Measurements from ENCODE around the gene PAK3. TPM values are rescaled to one million over a fixed set of nuclear protein-coding genes. Genes with fewer than 3 reads are reported as not detected.

PAK3 gene
- total RNA-seq, 1 experiment from 2014 or later, result not detected

GRCh38 chrX:111260451-111260850 lies 164.5 kb downstream of the PAK3 start:
- DNase-seq (ENCODE audit: low read depth), result no peak

DNA sequence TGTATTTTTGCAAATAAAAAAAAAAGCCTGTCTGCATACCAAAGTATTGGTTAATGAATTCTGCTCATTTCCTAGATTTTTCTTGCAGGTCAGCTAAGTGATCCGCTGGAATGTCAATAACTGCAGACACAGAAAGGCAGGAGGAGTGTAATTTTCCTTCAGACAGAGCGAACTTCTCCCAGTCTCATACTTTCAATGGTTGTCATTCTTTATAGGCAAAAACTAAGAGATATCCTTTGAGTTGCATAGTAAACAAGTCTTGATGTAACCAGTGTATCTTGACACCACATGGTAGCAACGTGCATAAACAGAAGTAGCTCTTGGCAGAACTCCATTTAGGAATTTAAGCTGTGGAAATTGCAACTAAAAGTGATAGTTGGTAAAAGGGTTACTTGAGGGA lies 166.1 kb downstream of the PAK3 start:
- no peak for DNase-seq (ENCODE audit: low read depth)

- DNase-seq (ENCODE audit: low read depth), result no peak
Measured at GRCh38 chrX:111264385-111264784, 168.4 kb downstream of the PAK3 start.

DNA sequence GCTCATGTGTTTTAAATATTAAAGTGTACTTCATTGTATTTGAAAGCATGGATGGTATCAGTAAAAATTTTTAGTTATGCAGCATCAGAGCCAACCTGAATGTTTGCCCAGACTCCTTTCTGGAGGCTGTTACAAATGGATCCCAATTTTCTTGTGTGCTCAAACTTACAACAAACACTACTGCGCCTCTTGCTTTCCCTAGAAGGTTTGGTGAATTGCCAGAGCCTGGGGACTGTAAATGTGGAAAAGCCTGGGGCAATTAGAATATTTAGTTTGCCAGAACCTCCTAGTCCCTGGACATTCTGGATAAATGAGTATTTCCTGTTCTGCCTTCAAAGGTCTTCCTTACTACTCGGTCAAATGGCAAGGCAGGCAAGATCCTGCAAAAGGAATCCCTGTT lies 169.5 kb downstream of the PAK3 start:
- DNase-seq (ENCODE audit: low read depth), result no peak

- no peak for DNase-seq (ENCODE audit: low read depth)
Measured at GRCh38 chrX:111268506-111268905, 172.5 kb downstream of the PAK3 start.

GRCh38 chrX:111270339-111270738 lies 174.3 kb downstream of the PAK3 start, which contains the start of gene CAPN6:
Gene CAPN6, minus strand, starts transcription at chrX:111270483. Its CDS starts 6,547 bp downstream, at chrX:111263936.
- DNase-seq (ENCODE audit: low read depth), result no peak

Other genes with a start within 250 kb of the PAK3 start
- gene CAPN6, start 174.3 kb downstream of the PAK3 start, total RNA-seq (2014; rRNA removed), result not detected in 2 replicates